Thyroid gland (tissue), 4 donors: Measurements from ENCODE around the gene ZBTB40. TPM values are rescaled to one million over a fixed set of nuclear protein-coding genes. Genes with fewer than 3 reads are reported as not detected.
A peak's percentile ranks its signal among the peaks of the same experiment; 100 is the strongest.

Experiments
- DNase-seq, 2 donors: peaks; one replicate each; pipeline ENCODE4 v3.0.0-alpha.2; 2019
- H3K27ac ChIP-seq, 3 donors: fragments of 200-600 bp; sonication (generic); 1 replicate in 2 of 3; 2 replicates in 1 of 3; pipeline ENCODE4 v1.5.1; 2016 to 2019; ENCODE audit warnings: mild to moderate bottlenecking in 1 of 3, moderate library complexity in 1 of 3
- H3K27me3 ChIP-seq: fragments of 200-600 bp; sonication (generic); one replicate; pipeline ENCODE4 v1.5.1; 2019
- H3K36me3 ChIP-seq, 2 donors: fragments of 200-600 bp; sonication (generic); one replicate each; pipeline ENCODE4 v1.5.1; 2016 to 2019
- H3K4me1 ChIP-seq, 2 donors: fragments of 200-600 bp; sonication (generic); one replicate each; pipeline ENCODE4 v1.5.1; 2017 to 2019
- H3K4me3 ChIP-seq, 3 donors: fragments of 200-600 bp; sonication (generic); replicated peaks in 1 of 3; 1 replicate in 2 of 3; 2 replicates in 1 of 3; pipeline ENCODE4 v1.5.1; 2016; ENCODE audit warnings: mild to moderate bottlenecking in 1 of 3
- H3K9me3 ChIP-seq: fragments of 200-600 bp; sonication (generic); one replicate; pipeline ENCODE4 v1.5.1; 2017
- POLR2A ChIP-seq, 2 donors: fragments of 450-650 bp; IDR thresholded peaks; one replicate each; pipeline ENCODE4 v1.6.1; 2017; ENCODE audit warnings: antibody characterized with exemption in 2 of 2, mild to moderate bottlenecking in 2 of 2, moderate library complexity in 1 of 2
- WGBS, 2 donors: methylation state at CpG; one replicate each; pipeline ENCODE4 v1.1.5; 2017; 5-methylcytosine and 5-hydroxymethylcytosine counted together
- intact Hi-C: fragments of 100-400 bp; cut with DNase I; formaldehyde crosslinking; loops from one replicate; pipeline ENCODE4 v1.15.1; 2023
- total RNA-seq, 4 donors: library from RNA; depleted of rRNA; stranded (reverse); fragments of >200 nt; gene quantifications; one replicate each; pipeline ENCODE4 v1.2.3, GENCODE V29; 2016
- TF ChIP-seq, protein P1 (sequence below), 6 experiments: fragments of 200-600 bp in 3 of 6; fragments of 450-650 bp in 3 of 6; sonication (generic) in 3 of 6; IDR thresholded peaks; one replicate each; pipeline ENCODE4 v1.5.1; 2016 to 2019; ENCODE audit warnings: antibody characterized with exemption in 6 of 6, mild to moderate bottlenecking in 2 of 6, inconsistent platforms in 1 of 6, moderate library complexity in 1 of 6

ZBTB40 gene
- total RNA-seq, 4 donors from 2014 or later: 18.7 to 30.1 (median 23.8) TPM

DNA sequence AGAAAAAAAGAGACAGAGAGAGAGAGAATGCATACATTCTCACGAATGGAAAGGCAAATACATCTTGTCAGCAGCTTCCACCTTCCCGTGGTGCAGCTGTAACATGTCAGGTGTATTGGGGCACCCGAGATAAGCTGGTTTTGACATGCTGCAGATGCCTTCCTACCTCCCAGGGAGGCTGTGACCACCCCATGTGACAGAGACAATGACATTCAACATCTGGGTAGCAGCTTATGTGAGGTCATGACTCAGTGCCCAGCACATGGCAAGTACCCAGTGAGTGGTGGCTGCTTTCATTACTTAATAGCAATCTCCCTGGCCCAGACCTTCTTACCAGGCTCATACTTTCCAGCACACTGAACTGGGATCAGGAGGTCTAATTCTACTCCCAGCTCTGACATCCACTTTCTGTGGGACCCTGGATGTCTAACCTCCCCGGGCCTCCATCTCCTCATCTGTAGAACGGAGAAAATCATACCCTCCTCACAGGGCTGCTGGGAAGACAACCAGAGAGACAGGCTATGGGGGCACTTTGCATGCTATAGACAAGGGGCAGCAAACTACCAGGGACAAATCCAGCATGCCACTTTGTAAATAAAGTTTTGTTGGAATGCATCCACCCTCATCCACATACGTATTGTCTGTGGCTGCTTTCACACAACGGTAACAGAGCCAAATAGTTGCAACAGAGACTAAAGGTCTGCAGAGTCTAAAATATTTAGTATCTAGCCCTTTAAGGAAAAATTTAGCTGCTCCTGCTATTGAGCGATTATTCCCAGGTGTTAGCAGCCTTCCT, 38.5 kb upstream of the ZBTB40 start:
- H3K27ac ChIP-seq: peak overlapping the region; percentile 73 to 98 (median 84)
- 52 to 62% methylated on average over 8 of the region's 8 CpGs for WGBS, 2 donors

DNA sequence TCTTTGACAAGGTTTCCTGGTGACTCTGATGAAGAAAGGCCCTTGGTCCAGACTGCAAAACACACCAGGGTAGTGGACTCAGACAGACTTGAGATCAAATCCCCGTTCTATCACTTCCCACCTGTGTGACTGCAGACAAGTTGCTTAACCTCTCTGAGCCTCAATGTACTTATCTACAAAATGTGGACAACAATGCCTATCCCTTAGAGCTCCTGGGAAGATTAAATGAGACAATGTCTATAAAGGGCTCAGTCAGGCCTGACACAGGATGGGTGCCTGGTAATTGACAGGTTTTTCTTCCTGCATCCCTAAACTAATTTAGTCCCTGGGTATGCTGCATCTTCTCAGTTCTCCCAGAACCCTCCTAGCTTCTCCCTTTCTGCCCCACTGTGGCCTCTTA, 37.9 kb upstream of the ZBTB40 start:
- intact Hi-C loops: loop anchor here (10.0 kb wide), 1 partner anchor 309 kb away; no protein-coding TSS in a partner anchor
- Histone ChIP-seq H3K36me3 (no peaks in the 10 kb centered on the region), H3K9me3 (no peaks in the 10 kb centered on the region), H3K4me3 (no peak overlapping the region), H3K27me3 (no peaks in the 10 kb centered on the region), H3K27ac (peak overlapping the region; percentile 73 to 98 (median 84)), H3K4me1 (peaks cover 19 to 27% of the 10 kb centered on the region in 2 donors)
- no peak for DNase-seq
- no peak for TF ChIP-seq POLR2A (IDR thresholded peaks at IDR 0.05)
- 0 to 93% methylated on average over 1 of the region's 1 CpG for WGBS, 2 donors

More for the DNA sequence above, 38.5 kb upstream of the ZBTB40 start:
- H3K36me3 ChIP-seq: no peaks in the 10 kb centered on the region
- H3K4me3 ChIP-seq: no peak overlapping the region
- intact Hi-C loops: loop anchor here (10.0 kb wide), 1 partner anchor 308 kb away; no protein-coding TSS in a partner anchor
- no peaks in the 10 kb centered on the region for H3K27me3 ChIP-seq
- H3K9me3 ChIP-seq: no peaks in the 10 kb centered on the region
- DNase-seq: peak; percentile 56 to 60
- peaks cover 19 to 27% of the 10 kb centered on the region in 2 donors for H3K4me1 ChIP-seq
- TF ChIP-seq, protein P1, sequence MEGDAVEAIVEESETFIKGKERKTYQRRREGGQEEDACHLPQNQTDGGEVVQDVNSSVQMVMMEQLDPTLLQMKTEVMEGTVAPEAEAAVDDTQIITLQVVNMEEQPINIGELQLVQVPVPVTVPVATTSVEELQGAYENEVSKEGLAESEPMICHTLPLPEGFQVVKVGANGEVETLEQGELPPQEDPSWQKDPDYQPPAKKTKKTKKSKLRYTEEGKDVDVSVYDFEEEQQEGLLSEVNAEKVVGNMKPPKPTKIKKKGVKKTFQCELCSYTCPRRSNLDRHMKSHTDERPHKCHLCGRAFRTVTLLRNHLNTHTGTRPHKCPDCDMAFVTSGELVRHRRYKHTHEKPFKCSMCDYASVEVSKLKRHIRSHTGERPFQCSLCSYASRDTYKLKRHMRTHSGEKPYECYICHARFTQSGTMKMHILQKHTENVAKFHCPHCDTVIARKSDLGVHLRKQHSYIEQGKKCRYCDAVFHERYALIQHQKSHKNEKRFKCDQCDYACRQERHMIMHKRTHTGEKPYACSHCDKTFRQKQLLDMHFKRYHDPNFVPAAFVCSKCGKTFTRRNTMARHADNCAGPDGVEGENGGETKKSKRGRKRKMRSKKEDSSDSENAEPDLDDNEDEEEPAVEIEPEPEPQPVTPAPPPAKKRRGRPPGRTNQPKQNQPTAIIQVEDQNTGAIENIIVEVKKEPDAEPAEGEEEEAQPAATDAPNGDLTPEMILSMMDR (IDR thresholded peaks at IDR 0.05): no peak
- peak in 1 of 2 donors; percentile 21 for TF ChIP-seq POLR2A (IDR thresholded peaks at IDR 0.05)

DNA sequence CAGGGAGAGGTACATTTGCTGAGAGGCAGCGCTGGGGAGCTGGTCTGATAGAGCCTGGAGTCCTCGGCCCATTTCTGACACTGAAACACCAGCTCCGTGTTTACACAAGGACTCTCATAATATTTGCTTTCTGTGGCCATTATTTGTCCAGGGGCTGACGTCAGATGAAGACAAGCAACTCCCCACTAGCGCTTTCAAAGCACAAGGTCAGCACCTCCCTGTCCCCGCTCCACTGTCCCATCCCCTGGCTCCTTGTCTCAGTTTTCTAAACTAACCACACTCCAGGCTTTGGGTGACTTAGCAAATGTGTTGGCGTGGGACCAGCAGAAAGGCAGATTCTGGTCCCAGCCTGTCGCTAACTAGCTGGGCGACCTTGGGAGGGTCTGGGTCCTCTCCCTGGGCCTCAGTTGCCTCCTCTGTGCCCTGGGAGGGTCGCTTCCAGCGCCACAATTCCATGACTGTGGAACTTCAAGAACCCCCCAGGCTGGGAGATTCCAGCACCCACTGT, 37.4 kb upstream of the ZBTB40 start:
- TF ChIP-seq, protein P1 (IDR thresholded peaks at IDR 0.05): no peak
- TF ChIP-seq POLR2A (IDR thresholded peaks at IDR 0.05): peak in 1 of 2 donors; percentile 57
- peak overlapping the region; percentile 84 to 98 (median 87) for H3K27ac ChIP-seq
- 37 to 46% methylated on average over 7 to 11 of the region's 11 CpGs for WGBS, 2 donors
- no peaks in the 10 kb centered on the region for H3K9me3 ChIP-seq
- no peak overlapping the region for H3K4me3 ChIP-seq
- peaks cover 19 to 27% of the 10 kb centered on the region in 2 donors for H3K4me1 ChIP-seq
- no peaks in the 10 kb centered on the region for H3K27me3 ChIP-seq
- intact Hi-C loops: loop anchor here (10.0 kb wide), 1 partner anchor 309 kb away; no protein-coding TSS in a partner anchor
- no peaks in the 10 kb centered on the region for H3K36me3 ChIP-seq
- DNase-seq: peak; percentile 93

DNA sequence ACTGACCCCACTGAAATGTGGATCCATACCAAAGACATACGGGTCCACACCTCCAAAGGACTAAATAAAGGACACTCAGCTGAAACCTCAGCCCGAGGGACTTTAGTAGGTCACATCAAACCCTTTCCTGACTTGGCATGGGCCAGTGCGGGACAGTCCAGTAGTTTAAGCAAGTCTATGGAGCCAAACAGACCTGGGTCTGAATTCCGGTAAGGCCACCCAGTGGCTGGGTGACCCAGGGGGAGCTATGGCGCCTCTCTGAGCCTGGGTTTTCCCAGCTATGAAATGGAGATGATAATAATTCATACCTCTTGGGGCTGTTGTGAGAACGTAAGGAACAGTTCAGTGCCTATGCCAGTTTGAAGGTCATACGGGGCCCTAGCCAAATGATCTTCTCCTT, 36.2 kb upstream of the ZBTB40 start:
- H3K4me1 ChIP-seq: peaks cover 19 to 27% of the 10 kb centered on the region in 2 donors
- H3K4me3 ChIP-seq: no peak overlapping the region
- no peaks in the 10 kb centered on the region for H3K27me3 ChIP-seq
- intact Hi-C loops: loop anchor here (10.0 kb wide), 1 partner anchor 311 kb away; no protein-coding TSS in a partner anchor
- no peaks in the 10 kb centered on the region for H3K9me3 ChIP-seq
- TF ChIP-seq POLR2A (IDR thresholded peaks at IDR 0.05): no peak
- TF ChIP-seq, protein P1 (IDR thresholded peaks at IDR 0.05): no peak
- WGBS, 2 donors: 71 to 78% methylated on average over 4 to 5 of the region's 7 CpGs
- H3K36me3 ChIP-seq: no peaks in the 10 kb centered on the region
- peak overlapping the region in 2 of 3 donors; percentile 55 to 98 for H3K27ac ChIP-seq
- no peak for DNase-seq

DNA sequence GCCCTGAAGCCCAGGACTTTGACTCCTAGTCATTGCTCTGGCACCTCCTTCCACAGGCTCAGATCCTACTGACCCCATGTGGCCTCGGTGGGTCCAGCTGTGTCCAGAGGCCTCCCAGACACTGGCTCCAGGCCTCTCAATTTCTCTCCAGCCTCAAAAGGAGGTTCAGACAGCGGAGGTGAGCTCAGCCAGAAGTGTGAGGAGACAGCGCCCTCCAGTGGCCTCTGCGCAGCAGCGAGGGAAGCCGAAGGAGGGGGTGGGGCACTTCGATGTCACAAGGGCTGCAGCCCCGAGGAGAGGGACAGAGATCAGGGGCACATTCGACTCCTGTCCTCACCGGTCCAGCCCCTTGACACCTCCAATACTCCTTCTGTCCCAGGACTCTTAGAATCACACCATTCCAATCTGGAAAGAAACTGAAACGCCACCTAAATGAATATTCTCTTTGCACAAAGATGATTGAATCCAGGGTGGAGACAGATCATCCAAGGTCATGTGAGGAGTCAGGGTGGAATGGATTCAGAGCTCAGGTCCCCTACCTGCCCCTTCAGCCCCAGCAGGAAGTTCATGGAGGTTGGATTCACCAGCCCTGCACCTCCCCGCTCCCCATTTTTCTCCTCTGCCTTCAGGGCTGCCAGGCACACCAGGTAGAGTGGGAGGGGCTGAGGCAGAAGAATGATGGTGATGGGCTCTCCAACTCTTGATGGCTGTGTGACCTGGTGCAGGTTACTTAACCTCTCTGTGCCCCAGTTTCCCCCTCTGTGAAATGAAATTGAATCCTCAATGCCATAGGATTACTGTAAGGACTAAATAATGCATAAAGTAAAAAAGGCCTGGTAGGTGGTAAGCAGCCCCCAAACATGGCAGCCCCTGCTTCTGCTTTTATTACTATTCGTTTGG, 34.8 kb upstream of the ZBTB40 start:
- peak; percentile 75 to 80 for DNase-seq
- intact Hi-C loops: loop anchor here (2.0 to 10.0 kb wide), 2 partner anchors 284 to 312 kb away; no protein-coding TSS in a partner anchor
- 19 to 21% methylated on average over 10 to 13 of the region's 13 CpGs for WGBS, 2 donors

More for the DNA sequence above, 34.8 kb upstream of the ZBTB40 start:
- no peaks in the 10 kb centered on the region for H3K27me3 ChIP-seq
- TF ChIP-seq POLR2A (IDR thresholded peaks at IDR 0.05): no peak
- TF ChIP-seq, protein P1 (IDR thresholded peaks at IDR 0.05): peak; percentile 59 to 97 (median 94)
- H3K27ac ChIP-seq: peak overlapping the region in 1 of 3 donors; percentile 98
- H3K9me3 ChIP-seq: no peaks in the 10 kb centered on the region
- no peak overlapping the region for H3K4me3 ChIP-seq
- H3K36me3 ChIP-seq: no peaks in the 10 kb centered on the region
- peaks cover 19 to 27% of the 10 kb centered on the region in 2 donors for H3K4me1 ChIP-seq
